Stimulated activated effector memory CD8-positive, alpha-beta T cell treated with anti-CD3 and anti-CD28 coated beads, Interleukin-12 subunit alpha, Interleukin-12 subunit beta, amount 100 ng/mL, for 72 hours (primary cell): ENCODE data around the gene ANKH.
"Not testable (repeated sequence)": the region's sequence is repeated elsewhere in the genome, so short reads cannot be mapped to it uniquely, and the experiment has no call there.

ENCODE experiments used
- ATAC-seq: fragments of 150-1000 bp; cut with Tn5 transposase; 2 replicates; pipeline ENCODE4 v1.10.0; 2021
- DNase-seq, 2 donors: peaks; one replicate each; pipeline ENCODE4 v3.0.0; 2021 to 2022; ENCODE audit warnings: low spot score in 2 of 2
- H3K27ac Mint-ChIP-seq: one replicate; pipeline ENCODE4 v1.8.0; 2022; ENCODE audit warnings: mild to moderate bottlenecking, mixed read lengths
- H3K36me3 Mint-ChIP-seq: one replicate; pipeline ENCODE4 v1.8.0; 2022; ENCODE audit warnings: mild to moderate bottlenecking, mixed read lengths
- H3K4me1 Mint-ChIP-seq: one replicate; pipeline ENCODE4 v1.8.0; 2022; ENCODE audit warnings: mixed read lengths
- H3K4me3 Mint-ChIP-seq: one replicate; pipeline ENCODE4 v1.8.0; 2022; ENCODE audit warnings: mild to moderate bottlenecking, mixed read lengths
- H3K9me3 Mint-ChIP-seq: one replicate; pipeline ENCODE4 v1.8.0; 2022; ENCODE audit warnings: mixed read lengths

ANKH gene

DNA sequence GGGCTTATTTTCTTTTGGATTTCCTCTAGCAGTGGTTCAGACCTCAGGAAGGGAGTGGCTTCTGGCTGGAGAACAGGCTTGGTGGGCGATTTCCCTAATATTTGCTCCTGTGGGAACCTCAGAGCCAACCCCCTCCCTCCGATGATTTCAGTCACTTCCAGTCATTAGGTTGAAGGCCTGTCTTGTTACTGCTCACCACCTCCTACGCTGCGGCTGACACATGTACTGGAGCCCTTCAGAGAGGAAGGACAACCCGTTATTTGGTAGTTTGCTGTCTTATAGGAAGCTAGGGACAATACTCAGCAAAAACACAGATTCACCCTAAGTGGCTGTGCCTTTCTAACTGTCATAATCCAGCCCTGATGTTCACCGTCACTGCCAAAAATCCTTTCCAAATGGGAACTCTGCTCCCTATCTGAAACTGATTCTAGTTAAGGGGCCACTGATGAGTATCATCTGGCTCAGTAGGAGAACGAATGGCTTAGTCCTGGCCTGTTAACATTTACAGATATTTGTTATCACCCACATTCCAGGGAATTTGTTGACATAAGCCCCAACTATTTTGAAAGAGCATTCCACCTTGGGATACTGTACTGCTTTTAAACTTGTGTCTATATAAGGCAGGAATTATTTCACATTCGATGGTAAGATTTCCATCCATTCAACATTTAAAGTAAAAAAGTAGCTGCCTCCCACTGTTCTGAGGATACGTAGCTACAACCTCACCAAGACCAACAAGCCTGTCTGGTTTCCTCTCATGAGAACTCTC is 29.3 kb upstream of the ANKH start:
- ATAC-seq (peak; percentile 68), DNase-seq (no peak)
- Mint-ChIP-seq H3K4me3 (no peak overlapping the region), H3K4me1 (peaks cover 6% of the 10 kb centered on the region), H3K9me3 (no peaks in the 10 kb centered on the region), H3K36me3 (no peaks in the 10 kb centered on the region), H3K27ac (no peak overlapping the region)

GRCh38 chr5:14896131-14896530 is 24.6 kb upstream of the ANKH start:
- DNase-seq, result no peak
- Mint-ChIP-seq H3K4me3 (no peak overlapping the region), H3K36me3 (no peaks in the 10 kb centered on the region), H3K9me3 (no peaks in the 10 kb centered on the region), H3K4me1 (no peaks in the 10 kb centered on the region), H3K27ac (no peak overlapping the region)
- no peak for ATAC-seq

DNA sequence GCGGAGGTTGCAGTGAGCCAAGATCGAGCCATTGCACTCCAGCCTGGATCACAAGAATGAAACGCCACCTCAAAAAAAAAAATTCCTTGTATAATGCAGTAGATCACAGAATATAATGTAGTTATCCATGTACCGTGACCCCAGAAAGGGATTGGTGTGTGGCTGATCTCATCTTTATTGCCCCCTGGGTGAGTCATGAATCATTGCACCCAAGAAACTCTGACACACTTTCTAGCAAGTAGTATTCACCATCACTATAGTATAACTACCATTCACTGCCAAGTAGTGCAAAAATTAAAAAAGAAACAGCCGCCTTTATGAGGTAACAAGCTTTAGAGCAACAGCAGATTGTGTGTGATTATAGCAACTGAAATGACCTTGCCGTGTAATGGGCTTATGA is 23.7 kb upstream of the ANKH start:
- Mint-ChIP-seq H3K9me3 (no peaks in the 10 kb centered on the region), H3K27ac (no peak overlapping the region), H3K36me3 (no peaks in the 10 kb centered on the region), H3K4me3 (no peak overlapping the region), H3K4me1 (no peaks in the 10 kb centered on the region)
- ATAC-seq, result no peak
- no peak for DNase-seq

GRCh38 chr5:14894748-14895147 is 23.2 kb upstream of the ANKH start:
- H3K4me3 Mint-ChIP-seq, result no peak overlapping the region
- ATAC-seq (no peak), DNase-seq (no peak)
- no peaks in the 10 kb centered on the region for H3K4me1 Mint-ChIP-seq
- no peaks in the 10 kb centered on the region for H3K9me3 Mint-ChIP-seq
- H3K36me3 Mint-ChIP-seq, result no peaks in the 10 kb centered on the region
- no peak overlapping the region for H3K27ac Mint-ChIP-seq

DNA sequence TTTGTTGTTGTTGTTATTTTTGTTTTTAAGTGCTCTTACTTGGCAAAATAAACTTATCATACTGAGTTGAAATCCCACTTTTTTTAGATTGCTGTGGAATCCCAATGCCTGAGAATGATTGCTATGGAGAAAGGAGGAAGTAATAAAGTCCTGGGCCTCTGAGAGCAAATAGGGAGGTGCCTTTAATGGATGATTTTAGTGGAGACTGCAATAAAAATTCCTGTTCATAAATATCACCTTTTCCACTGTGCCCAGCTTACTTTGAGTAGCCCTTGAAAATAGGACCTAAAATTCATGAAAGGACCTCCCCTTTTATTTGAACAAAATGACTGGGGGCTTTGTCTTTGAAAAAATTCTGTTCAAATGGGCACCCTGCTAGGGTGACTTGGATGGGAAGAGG is 21.8 kb upstream of the ANKH start:
- H3K4me3 Mint-ChIP-seq, result no peak overlapping the region
- H3K9me3 Mint-ChIP-seq, result no peaks in the 10 kb centered on the region
- no peak overlapping the region for H3K27ac Mint-ChIP-seq
- no peaks in the 10 kb centered on the region for H3K4me1 Mint-ChIP-seq
- no peaks in the 10 kb centered on the region for H3K36me3 Mint-ChIP-seq
- no peak for ATAC-seq
- no peak for DNase-seq

GRCh38 chr5:14890846-14891245 is 19.3 kb upstream of the ANKH start:
- no peaks in the 10 kb centered on the region for H3K4me1 Mint-ChIP-seq
- no peak overlapping the region for H3K27ac Mint-ChIP-seq
- no peak for ATAC-seq
- H3K36me3 Mint-ChIP-seq, result no peaks in the 10 kb centered on the region
- H3K9me3 Mint-ChIP-seq, result no peaks in the 10 kb centered on the region
- no peak overlapping the region for H3K4me3 Mint-ChIP-seq
- DNase-seq, result no peak

DNA sequence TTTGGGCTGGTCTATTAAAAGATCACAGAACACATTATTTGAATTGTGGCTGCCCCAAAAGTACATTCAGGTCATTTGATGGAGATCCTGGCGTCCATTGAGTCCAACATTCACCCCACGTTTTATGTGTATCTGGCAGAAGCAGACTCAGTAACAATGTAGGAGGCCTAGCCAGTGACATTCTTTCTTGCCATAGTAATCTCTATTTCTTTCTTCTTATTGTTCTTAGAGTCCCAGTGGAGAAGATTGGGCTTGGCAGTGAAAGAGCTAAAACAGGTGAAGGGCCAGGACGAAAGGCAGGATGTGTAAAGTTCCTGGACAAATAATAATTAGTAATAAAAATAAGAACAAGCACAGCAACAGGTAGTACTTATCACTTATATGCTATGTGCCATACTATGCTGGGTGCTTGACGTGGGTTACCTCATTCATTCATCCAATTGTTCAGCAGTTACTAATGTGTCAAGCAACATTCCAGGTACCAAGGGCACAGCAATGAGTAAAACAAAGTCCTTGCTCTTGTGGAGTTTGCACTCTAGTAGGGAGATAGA is 12.6 kb upstream of the ANKH start:
- Mint-ChIP-seq H3K4me1 (no peaks in the 10 kb centered on the region), H3K27ac (peak overlapping the region; percentile 43), H3K9me3 (no peaks in the 10 kb centered on the region), H3K36me3 (no peaks in the 10 kb centered on the region), H3K4me3 (no peak overlapping the region)
- DNase-seq (no peak), ATAC-seq (no peak)

- Mint-ChIP-seq H3K4me3 (no peak overlapping the region), H3K27ac (no peak overlapping the region), H3K4me1 (no peaks in the 10 kb centered on the region), H3K9me3 (no peaks in the 10 kb centered on the region), H3K36me3 (no peaks in the 10 kb centered on the region)
- DNase-seq (no peak), ATAC-seq (no peak)
Measured at GRCh38 chr5:14882658-14883580, 11.3 kb upstream of the ANKH start.

DNA sequence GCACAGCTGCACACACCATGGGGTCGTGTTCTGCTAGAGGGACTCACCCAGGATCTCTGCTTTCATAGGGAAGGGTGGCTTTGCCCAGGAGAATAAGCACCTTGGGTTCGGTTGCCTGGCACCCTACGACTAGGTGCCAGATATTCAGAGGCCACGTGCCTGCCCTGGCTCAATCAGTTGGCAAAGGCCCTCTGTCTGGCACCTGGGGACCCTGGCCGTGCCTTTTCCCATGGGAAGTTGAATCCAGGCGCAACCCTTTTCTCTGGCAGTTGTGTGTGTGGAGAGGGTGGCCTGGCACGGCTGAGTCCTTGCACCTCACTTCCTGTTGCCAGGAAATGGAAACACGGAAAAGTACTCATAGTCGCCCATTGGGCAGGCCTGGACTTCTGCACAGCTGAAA is 10.2 kb upstream of the ANKH start:
- Mint-ChIP-seq H3K9me3 (no peaks in the 10 kb centered on the region), H3K4me1 (no peaks in the 10 kb centered on the region), H3K36me3 (no peaks in the 10 kb centered on the region), H3K27ac (no peak overlapping the region), H3K4me3 (no peak overlapping the region)
- no peak for ATAC-seq
- no peak for DNase-seq

- no peak for DNase-seq
- H3K27ac Mint-ChIP-seq, result no peak overlapping the region
- no peaks in the 10 kb centered on the region for H3K36me3 Mint-ChIP-seq
Measured at GRCh38 chr5:14880688-14881087, 9.1 kb upstream of the ANKH start.

DNA sequence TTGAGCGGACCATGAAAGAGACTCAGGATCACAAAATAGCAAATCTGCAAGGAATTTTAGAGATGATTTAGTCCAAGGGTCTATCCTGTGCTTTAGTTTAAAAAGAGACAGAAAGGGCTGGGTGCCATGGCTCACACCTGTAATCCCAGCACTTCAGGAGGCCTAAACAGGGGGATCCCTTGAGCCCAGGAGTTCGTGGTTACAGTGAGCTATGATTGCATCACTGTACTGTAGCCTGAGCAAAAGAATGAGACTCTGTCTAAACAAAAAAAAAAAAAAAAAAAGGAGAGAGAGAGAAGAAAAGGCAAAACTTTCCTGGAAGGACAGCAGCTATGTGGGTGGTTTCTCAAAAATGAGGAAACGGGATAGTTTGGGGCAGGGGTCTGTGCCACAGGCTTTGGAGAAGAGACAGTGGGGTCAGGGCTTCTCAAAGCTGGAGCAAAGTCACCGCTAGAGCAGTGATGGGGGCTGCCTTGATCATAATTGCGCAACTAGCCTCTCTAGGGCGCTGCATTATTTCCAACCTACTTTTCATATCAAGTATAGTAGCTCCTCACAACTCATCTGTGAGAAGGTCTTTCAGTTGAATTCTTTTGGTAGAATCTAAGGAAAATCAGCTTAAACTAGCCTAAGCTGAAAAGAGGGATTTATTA is 8.5 kb upstream of the ANKH start:
- no peaks in the 10 kb centered on the region for H3K36me3 Mint-ChIP-seq
- no peaks in the 10 kb centered on the region for H3K4me1 Mint-ChIP-seq
- ATAC-seq, result no peak
- no peaks in the 10 kb centered on the region for H3K9me3 Mint-ChIP-seq
- no peak for DNase-seq
- H3K4me3 Mint-ChIP-seq, result no peak overlapping the region
- H3K27ac Mint-ChIP-seq, result no peak overlapping the region

More at GRCh38 chr5:14880688-14881087, 9.1 kb upstream of the ANKH start:
- no peak for ATAC-seq
- Mint-ChIP-seq H3K4me3 (no peak overlapping the region), H3K4me1 (no peaks in the 10 kb centered on the region), H3K9me3 (no peaks in the 10 kb centered on the region)

DNA sequence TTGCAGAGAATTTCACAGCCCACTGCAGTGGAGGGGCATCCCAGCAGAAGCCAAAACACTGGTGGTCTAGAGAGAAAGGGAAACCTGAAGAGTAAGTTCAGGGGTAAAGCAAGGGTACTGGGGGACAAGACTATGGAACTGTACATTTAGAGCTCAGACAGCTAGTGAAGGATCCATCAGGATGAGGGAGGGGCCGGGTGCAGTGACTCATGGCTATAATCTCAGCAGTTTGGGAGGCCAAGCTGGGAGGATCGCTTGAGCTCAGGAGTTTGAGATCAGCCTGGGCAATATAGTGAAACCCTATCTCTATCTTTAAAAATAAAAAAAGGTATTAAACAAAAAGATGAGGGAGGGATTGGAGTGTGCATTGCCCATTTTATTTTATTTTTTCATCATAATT is 7.8 kb upstream of the ANKH start:
- H3K27ac Mint-ChIP-seq, result no peak overlapping the region
- H3K9me3 Mint-ChIP-seq, result no peaks in the 10 kb centered on the region
- no peaks in the 10 kb centered on the region for H3K4me1 Mint-ChIP-seq
- ATAC-seq, result no peak
- H3K4me3 Mint-ChIP-seq, result no peak overlapping the region
- DNase-seq, result no peak
- no peaks in the 10 kb centered on the region for H3K36me3 Mint-ChIP-seq

GRCh38 chr5:14878192-14878591 is 6.6 kb upstream of the ANKH start:
- not testable (repeated sequence) for H3K4me1 Mint-ChIP-seq, DNase-seq, H3K4me3 Mint-ChIP-seq, ATAC-seq, H3K27ac Mint-ChIP-seq, H3K36me3 Mint-ChIP-seq, H3K9me3 Mint-ChIP-seq

DNA sequence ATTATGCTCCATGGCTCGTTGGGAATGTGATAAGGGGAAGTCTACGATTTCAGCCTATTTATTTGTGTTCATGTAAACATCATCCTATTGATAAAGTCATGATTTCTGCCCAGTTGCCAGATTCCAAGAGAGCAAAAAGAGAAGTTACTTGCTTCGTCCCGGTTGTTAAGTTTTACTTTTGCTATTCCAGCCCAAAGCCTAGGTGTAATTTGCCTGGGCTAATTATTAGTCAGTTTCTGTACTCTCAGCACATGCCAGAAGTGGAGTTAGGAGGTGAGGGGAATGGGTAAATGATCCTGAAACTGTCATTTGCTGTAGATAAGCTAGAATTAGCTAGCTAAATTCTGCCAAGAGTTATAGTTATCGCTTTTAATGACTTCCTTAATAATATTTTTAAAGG is 4.5 kb upstream of the ANKH start:
- DNase-seq, result no peak
- no peaks in the 10 kb centered on the region for H3K9me3 Mint-ChIP-seq
- no peak for ATAC-seq
- no peak overlapping the region for H3K4me3 Mint-ChIP-seq
- no peaks in the 10 kb centered on the region for H3K36me3 Mint-ChIP-seq
- no peak overlapping the region for H3K27ac Mint-ChIP-seq
- H3K4me1 Mint-ChIP-seq, result no peaks in the 10 kb centered on the region

- H3K4me3 Mint-ChIP-seq, result no peak overlapping the region
- DNase-seq (no peak), ATAC-seq (no peak)
- H3K27ac Mint-ChIP-seq, result no peak overlapping the region
- H3K9me3 Mint-ChIP-seq, result no peaks in the 10 kb centered on the region
- H3K4me1 Mint-ChIP-seq, result peaks cover 20% of the 10 kb centered on the region
- H3K36me3 Mint-ChIP-seq, result peaks cover 21% of the 10 kb centered on the region
Measured at GRCh38 chr5:14873790-14874189, 2.2 kb upstream of the ANKH start.
